CD4-positive, alpha-beta T cell treated with Interleukin-2 at 100 ng/mL for 4 hours (primary cell): ENCODE measurements around the gene TNXB.

ENCODE experiments used
- DNase-seq: peaks from one replicate; pipeline ENCODE4 v3.0.0-alpha.2; 2020; ENCODE audit warnings: low spot score

Gene TNXB, protein sequence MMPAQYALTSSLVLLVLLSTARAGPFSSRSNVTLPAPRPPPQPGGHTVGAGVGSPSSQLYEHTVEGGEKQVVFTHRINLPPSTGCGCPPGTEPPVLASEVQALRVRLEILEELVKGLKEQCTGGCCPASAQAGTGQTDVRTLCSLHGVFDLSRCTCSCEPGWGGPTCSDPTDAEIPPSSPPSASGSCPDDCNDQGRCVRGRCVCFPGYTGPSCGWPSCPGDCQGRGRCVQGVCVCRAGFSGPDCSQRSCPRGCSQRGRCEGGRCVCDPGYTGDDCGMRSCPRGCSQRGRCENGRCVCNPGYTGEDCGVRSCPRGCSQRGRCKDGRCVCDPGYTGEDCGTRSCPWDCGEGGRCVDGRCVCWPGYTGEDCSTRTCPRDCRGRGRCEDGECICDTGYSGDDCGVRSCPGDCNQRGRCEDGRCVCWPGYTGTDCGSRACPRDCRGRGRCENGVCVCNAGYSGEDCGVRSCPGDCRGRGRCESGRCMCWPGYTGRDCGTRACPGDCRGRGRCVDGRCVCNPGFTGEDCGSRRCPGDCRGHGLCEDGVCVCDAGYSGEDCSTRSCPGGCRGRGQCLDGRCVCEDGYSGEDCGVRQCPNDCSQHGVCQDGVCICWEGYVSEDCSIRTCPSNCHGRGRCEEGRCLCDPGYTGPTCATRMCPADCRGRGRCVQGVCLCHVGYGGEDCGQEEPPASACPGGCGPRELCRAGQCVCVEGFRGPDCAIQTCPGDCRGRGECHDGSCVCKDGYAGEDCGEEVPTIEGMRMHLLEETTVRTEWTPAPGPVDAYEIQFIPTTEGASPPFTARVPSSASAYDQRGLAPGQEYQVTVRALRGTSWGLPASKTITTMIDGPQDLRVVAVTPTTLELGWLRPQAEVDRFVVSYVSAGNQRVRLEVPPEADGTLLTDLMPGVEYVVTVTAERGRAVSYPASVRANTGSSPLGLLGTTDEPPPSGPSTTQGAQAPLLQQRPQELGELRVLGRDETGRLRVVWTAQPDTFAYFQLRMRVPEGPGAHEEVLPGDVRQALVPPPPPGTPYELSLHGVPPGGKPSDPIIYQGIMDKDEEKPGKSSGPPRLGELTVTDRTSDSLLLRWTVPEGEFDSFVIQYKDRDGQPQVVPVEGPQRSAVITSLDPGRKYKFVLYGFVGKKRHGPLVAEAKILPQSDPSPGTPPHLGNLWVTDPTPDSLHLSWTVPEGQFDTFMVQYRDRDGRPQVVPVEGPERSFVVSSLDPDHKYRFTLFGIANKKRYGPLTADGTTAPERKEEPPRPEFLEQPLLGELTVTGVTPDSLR (N-terminal part only)

DNA sequence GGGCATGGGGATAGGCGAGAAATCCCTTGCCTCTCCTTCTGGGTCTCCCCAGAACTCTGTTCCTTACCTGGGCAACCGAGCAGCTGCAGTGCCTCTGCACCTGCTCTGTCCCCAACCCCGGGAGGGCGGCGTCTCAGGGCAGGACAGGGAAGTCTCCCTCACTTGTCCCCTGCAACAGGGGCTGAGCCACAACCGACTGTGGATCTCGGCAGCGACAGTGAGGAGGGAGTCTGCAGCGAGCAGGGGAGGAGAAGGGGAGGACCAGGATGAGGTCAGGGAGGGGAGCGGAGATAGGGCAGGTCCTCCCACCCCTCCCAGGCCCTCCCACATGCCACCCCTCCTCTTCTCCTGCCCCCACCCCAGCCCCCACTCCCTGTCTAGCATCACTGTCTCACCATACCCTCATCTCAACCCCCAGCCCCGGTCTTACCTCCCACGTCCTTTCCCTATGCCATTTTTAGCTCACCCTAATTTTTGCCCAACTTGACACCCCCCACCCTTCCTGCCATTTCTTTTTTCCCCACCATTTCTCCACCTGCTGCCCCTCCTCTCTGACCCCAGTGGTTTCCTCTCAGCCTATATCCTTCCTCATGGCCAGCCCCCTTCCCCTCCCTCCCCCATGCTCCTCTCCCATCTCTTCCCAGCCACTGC is at the start of gene TNXB:
TNXB (minus strand) TSS at position 225 of the 651 bp plus-strand sequence. CDS start 11,140 bp downstream, outside the sequence.
- no peak for DNase-seq

DNA sequence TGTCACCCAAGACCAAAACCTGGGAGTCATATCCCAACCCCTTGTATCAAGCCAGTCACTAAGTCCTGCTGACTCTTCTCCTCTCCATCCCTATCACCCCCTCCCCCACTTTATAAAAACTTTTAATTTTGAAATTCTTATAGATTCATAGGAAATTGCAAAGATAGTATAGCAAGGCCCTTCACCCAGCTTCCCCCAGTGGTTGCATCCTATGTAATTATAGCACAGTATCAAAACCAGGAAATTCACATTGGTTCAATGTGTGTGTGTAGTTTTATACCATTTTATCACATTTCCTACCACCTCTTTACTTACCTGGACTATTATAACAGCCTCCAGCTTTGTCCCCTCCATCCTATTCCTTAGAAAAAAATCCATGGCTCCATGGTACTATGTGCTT is 48.9 kb upstream of the TNXB start:
- no peak for DNase-seq

DNA sequence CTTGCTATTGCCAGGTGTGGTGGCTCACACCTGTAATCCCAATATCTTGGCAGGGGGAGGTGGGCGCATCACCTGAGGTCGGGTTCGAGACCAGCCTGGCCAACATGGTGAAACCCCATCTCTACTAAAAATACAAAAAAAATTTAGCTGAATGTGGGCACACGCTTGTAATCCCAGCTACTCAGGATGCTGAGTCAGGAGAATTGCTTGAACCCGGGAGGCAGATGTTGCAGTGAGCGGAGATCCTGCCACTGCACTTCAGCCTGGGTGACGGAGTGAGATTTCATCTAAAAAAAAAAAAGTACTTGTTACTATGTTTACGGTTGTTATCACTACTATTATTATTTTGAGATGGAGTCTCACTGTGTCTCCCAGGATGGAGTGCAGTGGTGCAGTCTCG is 47.8 kb upstream of the TNXB start:
- DNase-seq = no peak

DNA sequence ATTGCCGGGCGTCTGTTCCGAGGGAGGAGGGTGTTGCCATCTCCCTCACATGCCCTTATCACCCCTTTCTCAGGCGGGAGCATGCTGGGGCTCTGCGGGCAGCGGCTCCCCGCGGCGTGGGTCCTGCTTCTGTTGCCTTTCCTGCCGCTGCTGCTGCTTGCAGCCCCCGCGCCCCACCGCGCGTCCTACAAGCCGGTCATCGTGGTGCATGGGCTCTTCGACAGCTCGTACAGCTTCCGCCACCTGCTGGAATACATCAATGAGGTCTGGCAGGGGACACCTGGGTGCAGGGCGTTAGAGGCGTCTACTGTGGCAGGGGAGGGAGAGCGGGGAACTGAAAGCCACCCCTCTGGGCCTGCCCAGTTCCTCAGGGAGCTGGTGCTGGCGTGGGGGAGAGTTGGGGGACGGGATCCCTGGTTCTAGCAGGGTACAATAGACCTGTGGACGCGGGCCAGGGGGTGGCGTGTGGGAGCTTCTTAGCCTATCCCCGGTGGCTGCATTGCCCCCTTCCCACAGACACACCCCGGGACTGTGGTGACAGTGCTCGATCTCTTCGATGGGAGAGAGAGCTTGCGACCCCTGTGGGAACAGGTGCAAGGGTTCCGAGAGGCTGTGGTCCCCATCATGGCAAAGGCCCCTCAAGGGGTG is 45.5 kb upstream of the TNXB start:
- DNase-seq = peak; percentile 70

DNA sequence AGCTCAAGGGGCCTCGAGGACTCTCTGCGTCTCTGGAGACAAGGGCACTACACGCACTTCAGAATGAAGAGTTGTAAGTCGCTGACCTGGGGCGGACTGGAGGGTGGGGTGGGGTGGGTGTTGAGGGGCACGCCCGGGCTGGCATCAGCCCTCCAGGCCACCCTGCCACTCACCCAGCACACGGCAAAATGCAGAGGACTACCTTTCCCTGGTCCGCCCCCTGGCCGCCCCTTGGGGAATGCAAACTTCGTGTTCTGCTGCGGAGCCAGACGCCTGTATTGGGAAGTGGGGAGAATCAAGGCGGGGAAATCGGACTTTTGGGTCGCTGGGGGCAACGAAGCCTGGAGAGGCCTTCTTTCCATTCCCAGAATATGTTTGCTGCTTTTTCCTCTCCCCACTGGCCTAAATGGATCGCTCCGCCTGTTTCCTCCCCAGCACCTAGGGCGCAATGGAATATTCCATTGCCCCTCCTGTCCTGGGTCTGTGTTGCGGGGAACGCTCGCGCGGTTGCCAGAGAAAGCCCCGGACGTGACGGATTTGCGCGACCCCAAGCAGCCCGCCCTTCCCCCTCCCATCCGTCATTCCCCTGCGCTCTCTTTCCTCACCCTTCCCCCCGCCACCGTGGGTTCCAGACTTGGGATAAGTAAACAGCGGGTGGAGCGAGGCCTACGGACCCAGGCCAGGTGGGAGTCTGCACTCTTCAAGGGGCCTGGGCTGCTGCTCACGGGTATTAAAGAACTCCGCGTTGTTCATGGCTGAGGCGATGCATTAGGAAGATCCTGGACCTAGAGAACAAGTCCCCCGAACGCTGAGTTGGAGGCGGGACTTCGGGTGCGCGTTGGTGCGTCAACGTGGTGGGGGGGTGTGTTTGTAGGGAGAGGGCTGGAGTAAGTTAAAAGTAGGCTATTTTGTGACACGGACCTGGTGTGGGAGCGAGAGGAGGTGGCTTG is 44.7 kb upstream of the TNXB start, which contains the start of gene PPT2:
PPT2 (plus strand) TSS at position 578 of the 950 bp plus-strand sequence. CDS start 454 bp downstream, outside the sequence.
- peak; percentile 62 for DNase-seq

DNA sequence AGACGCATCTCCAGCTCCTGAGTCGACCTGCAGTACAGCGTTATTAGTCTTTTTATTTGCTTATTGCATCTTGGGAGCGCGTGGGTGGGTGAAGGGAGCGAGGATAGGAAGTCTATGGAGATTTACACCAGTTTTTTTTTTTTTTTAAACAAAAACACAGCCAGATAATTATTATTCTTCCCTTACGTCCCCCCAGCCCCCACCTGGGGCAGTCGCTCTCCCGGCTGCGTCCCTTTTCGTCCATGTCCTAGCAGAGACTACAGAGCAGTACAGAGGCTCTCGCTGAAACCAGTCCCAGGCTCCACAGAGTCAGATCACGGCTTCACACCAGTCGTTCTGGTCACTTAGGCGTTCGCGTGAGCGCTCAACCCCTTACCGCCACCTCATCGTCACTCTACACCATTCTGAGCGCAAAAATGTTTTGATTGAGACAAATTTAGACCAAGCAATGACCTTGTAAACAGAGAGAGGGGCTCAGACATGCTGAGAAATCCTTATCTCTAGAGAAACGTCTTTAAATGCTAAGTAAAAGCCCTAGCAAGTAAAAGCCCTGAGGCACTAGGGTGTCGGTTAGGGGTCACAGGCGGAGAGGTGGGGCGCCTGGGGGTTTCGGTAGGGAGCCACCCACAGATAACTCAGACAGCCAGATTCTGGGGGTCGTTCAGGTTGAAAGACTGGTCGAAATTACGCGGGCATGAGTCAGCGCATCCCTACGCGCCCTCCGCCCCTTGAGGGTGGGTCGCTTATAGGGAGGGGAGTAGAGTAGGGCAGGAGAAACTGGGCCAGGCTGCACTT is 43.8 kb upstream of the TNXB start:
- no peak for DNase-seq

DNA sequence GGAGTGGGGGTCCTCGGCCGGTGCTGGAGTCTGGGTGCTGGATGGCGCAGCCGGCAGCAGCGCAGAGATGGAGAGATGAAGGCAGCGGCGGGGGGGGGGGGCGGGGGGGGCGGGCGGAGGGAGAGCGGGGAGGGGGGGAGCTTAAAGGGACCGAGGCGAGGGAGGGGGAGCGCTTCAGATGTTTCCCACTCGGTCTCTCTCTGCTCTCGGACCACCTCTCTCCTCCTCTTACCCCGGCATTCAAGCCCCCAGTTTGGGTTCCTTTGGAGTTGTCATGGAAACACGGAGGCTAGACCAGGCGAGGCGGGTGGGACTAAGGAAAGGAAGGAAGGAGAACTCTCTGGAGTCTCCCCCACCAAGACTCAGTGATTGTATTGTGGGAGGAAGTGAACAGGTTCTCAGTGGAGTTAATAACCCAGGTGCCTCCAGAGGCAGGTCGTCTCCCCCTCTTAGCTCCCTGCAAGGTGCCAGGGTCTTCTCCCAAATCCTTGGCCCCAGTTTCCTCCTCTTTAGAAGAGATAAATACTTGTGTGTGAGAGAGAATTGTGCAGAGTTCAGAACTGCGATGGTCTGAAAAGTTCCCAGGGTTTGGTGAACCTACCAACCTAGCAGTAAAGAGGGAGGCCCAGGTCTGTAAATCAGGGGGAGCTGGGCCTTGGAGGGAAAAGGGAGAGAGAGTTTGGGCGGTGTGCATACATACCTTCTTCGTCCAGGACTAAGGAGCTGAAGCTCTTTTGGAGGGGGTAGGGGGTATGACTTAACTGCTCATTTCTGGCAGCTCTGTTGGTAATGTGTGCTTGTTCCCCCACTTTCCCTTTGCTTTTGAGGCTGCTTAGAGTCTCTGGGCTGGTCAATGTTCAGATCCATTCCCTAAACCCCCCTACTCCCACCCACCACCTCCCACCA is 43.0 kb upstream of the TNXB start, which contains the start of gene PRRT1:
PRRT1 (minus strand) TSS at position 77 of the 906 bp plus-strand sequence. CDS start 112 bp downstream, outside the sequence.
- DNase-seq = no peak

DNA sequence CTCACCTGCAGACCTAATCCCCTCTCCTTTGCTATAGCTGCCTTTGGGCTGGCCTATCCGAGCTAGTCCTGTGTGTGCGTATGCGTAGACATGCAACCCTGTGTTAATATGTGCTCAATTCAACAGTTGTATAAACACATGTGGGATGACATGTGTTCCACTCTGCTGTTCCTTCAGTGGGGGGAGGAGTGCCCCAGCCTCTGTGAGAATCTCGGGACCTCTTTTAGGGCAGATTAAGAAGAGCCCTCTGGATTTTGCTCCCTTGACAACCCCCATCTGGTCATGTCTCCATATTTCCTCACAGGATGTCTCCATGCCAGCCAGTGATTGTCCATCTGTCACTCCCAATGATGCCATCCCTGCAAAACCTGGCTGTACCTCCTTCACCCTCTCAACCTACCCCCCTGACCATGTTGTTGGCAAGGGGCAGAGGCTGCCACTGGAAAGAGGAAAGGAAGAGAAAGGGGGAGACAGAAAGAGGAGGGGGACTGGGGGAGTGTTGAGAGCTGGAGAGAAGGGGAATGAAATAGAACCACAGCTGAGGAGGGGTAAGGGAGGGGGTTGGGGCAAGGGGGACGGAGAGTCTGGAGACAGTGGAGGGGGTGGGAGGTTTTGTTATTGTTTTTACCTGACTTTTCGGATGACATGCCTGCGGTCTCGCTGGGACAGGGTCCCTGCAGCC is 42.2 kb upstream of the TNXB start:
- no peak for DNase-seq

DNA sequence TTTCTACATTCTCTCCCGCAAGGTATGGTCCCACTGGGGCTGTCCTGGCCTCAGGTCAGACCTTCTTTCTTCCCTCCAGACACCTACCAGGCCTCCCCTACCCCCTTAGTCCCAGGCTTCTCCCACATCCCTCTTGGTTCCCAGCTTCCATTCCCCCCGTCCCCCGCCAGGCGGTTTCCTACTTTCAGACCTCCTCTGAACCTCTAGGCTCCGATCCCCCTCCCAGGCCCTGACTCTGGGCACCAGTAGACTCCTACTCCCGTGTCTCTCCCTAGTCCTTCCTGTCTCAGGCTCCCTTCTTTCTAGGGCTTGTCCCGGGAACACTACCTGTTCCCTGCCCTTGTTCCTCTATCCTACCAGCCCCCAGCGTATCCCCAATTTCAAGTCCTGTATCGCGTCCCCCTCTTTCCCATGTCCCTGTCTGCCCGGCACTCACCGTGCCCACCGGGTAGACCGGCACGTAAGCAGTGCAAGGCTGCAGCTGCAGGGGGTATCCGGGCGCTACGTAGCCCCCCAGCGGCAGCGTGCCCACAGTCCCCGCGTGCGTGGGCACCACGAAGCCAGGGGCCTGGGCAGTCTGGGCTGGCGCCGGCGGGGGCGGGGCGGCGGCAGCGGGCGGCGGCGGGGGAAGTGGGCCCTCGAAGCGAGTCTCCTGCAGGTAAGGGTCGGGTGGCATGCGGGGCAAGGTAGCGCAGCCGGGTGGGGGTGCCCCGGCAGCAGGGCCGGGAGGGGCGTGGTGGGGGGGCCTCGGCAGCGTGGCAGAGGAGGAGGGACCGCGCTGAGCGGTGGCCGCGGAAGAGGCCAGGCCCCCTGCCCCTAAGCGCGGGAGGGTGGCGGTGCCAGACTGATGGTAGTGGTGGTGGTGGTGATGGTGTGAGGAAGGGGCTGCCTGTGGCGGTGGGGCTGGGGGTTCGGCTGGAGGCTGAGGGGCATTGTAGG is 41.1 kb upstream of the TNXB start:
- no peak for DNase-seq

DNA sequence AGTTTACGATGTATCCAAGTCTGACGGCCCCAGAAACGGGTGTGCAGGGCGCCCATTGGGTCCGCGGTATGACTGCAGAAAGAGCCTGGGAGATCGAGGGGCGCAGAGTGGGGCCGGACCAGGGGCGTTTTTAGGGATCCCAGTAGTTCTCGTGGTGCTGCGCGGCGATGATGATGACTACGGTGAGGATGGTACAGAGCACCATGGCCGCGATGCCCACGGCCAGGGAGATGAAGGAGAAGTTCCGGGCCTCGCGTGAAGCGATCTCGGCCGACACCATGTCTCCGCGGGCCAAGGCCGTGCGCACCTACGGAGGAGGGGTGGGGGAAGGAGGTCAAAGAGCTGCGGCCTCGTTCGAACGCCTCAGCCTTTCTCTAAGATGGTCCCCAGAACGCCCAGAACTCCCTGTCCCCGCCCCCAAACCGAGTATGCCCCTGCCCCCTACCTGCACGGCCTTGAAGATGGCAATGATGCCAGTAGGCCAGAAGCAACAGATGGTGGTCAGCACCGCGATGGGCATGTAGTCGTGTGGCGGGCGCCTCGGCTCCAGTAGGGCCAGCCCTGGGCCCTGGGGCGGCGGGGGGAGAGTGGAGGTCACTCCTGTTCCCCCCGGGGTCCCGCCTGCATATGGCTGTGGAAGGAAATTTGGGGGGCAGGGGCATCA is 40.1 kb upstream of the TNXB start:
- DNase-seq = no peak

DNA sequence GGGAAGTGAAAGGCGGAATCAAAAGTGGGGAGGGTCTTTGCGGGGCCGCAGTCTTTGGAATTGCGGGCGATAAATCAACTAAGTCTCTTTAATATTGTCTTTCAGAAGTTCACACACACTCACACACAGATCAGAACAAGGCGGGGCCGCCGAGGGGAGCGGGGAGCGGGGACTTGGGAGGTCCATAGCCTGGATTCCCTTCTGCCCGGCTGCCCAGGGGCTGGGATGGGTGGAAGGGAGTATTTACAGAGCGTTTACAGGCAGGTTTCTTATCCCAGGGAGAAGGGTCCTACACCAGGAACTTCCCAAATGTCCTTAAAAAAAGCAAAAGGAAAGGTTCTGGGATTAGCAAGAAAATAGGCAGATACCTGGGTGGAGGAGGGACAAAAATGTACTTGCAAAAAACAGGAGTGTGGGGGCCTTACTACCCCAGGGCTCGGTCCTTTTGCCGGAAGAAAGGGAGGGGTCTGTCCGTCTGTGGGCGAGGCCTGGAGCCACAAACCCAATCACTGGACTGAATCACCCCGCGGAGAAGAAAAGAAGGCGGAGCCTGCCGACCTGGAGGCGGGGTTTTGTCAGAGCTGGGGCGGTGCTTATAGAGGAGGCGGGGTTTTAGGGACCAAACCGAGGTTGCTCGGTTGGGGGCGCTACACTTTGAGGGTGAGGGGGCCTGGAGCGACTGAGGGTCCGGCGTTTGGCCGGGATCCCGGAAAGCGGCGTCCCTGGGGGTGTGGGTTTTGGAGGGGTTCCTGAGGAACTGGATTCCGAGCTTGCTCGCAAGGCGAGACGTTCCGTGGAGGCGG is 39.4 kb upstream of the TNXB start:
- peak; percentile 64 for DNase-seq

DNA sequence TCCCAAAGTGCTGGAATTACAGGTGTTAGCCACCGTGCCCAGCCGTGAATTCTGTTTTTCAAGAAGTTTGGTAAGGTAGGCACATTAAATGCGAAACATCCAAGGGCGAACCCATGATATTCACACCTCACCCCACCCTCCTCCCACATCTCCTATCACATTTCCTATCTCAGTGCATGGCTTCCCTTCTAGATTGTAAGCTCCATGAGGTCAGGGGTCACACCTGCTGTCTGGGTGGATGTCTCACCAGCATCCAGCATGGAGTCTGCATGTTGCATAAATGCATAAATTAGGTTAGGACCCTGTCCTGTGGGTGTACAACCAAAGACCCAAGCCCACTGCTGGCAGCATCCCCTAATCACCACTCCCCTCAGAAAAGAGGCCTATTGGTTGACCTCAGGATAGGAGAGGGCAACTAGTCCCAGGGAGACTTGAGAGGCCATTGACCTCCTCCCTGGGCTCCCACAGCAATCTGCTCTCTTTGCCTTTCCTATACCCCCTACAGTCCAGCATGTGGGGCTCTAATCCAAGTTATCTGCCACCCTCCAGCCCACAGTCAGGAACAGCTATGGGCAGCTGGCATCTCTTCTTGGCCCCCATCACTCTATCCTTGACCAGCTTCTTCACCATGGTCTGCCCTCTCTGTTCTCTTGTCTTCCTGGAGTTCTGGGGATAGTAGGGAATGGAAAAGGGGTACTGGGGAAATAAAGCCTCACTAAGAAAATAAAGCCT is 38.4 kb upstream of the TNXB start:
- no peak for DNase-seq

DNA sequence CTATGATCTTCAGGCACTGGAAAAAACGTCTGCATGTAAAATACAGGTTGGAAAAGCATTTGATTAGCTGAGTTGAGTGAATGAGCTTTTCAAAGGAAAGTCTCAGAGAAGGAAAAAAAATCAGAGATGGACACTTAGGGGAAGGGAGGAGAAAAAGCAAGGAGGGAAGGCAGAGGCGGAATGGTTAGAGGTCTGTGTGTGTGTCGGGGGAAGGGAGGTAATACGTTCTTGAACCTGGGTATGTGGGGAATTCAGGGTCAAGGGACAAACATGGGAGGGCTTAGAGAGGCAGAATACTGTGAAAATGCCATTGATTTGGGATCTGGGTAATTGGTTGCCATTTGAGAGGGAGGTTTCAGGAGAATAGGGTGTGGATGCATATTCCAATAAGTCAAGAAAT is 37.5 kb upstream of the TNXB start:
- DNase-seq = no peak

DNA sequence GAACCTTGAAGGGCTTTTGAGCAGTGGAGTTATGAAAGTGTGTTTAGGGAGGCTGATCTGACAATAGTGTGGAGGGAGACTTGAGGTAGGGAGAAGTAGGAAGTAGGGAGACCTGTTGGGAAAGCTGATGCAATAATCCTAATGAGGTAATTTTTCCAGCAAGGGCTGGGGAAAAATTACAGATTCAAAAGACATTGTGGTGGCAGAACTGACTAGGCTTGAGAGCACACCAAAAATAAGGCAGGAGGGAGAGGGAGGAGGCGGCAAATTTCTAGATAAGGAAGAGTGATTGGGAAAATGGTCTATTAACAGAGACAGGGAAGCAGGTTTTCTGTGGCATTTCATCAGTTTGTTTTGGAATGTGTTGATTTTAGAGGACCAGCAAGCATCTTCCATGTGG is 37.1 kb upstream of the TNXB start:
- DNase-seq = no peak
